ENCODE results near the gene EMP1. TPM values are rescaled to one million over a fixed set of nuclear protein-coding genes. Genes with fewer than 3 reads are reported as not detected.

The EMP1 gene
- total RNA-seq, 2 experiments from 2014 or later, result 54.4 to 57.3 TPM

- POLR2A ChIA-PET, result no interaction called here
- H3K36me3 Mint-ChIP-seq, result no peaks in the 10 kb centered on the region
- no peak for DNase-seq
- intact Hi-C loops (cut with micrococcal nuclease), result no loop called here
- CTCF ChIA-PET, result no interaction called here
- H3K9me3 Mint-ChIP-seq, result no peaks in the 10 kb centered on the region
- H3K27me3 Mint-ChIP-seq, result peaks cover 16% of the 10 kb centered on the region
- no peak overlapping the region for H3K27ac Mint-ChIP-seq
- no peak overlapping the region for H3K4me3 Mint-ChIP-seq
- H3K4me1 Mint-ChIP-seq (ENCODE audit: low read depth), result peaks cover 34% of the 10 kb centered on the region
These were observed 20.3 kb upstream of the EMP1 start for GRCh38 chr12:13176256-13176655.

DNA sequence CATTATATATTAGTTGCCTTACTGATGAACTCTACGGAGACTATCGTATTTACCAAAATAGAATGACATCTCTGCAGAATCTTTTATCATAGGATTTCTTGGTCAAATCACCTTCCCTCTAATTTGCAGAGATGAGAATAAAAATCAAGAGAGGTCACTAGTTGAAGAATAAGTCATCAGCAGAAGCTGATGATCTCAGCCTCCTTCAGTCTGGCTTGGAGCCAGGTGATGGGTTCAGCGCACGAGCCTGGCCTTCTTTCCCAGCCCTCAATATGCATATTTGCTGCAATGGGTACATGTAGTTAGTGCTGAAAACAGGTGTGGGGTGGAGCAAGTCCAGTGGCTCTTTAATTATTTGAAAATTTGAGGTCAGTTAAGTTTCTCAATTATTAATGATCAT, 19.2 kb upstream of the EMP1 start:
- Mint-ChIP-seq H3K4me3 (no peak overlapping the region), H3K27ac (no peak overlapping the region), H3K36me3 (no peaks in the 10 kb centered on the region), H3K4me1 (ENCODE audit: low read depth) (peaks cover 34% of the 10 kb centered on the region), H3K9me3 (no peaks in the 10 kb centered on the region), H3K27me3 (peaks cover 20% of the 10 kb centered on the region)
- ChIA-PET POLR2A (no interaction called here), CTCF (no interaction called here)
- intact Hi-C loops (cut with micrococcal nuclease), result no loop called here
- DNase-seq, result no peak

DNA sequence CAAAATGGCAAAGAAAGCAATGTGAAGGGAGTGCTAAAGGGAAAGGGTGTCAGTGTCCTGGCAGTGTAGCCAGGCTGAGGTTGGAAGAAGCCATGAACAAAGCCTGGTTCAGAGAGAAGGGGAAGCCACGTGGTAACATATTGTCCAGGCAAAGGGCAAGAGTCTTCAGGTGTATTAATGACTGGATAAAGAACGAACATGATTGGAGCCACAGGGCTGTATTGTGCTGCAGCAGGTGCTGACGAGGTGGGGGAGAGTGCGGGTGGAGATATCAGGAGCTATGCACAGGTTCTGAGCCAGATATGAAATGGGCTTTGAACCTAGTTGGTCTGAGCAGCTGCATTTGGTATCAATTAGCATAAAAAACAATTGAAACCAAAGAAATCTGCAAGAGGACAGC, 18.6 kb upstream of the EMP1 start:
- Mint-ChIP-seq H3K27ac (no peak overlapping the region), H3K36me3 (no peaks in the 10 kb centered on the region), H3K27me3 (peaks cover 17% of the 10 kb centered on the region), H3K4me1 (ENCODE audit: low read depth) (peaks cover 29% of the 10 kb centered on the region), H3K4me3 (no peak overlapping the region), H3K9me3 (no peaks in the 10 kb centered on the region)
- DNase-seq, result no peak
- ChIA-PET POLR2A (no interaction called here), CTCF (interaction anchor here (1.0 to 2.7 kb wide), 2 partner anchors 17 to 34 kb away, joined by 5 to 16 read pairs; no protein-coding TSS in a partner anchor)
- intact Hi-C loops (cut with micrococcal nuclease), result loop anchor here (2.0 kb wide), 1 partner anchor 13 kb away; no protein-coding TSS in a partner anchor

DNA sequence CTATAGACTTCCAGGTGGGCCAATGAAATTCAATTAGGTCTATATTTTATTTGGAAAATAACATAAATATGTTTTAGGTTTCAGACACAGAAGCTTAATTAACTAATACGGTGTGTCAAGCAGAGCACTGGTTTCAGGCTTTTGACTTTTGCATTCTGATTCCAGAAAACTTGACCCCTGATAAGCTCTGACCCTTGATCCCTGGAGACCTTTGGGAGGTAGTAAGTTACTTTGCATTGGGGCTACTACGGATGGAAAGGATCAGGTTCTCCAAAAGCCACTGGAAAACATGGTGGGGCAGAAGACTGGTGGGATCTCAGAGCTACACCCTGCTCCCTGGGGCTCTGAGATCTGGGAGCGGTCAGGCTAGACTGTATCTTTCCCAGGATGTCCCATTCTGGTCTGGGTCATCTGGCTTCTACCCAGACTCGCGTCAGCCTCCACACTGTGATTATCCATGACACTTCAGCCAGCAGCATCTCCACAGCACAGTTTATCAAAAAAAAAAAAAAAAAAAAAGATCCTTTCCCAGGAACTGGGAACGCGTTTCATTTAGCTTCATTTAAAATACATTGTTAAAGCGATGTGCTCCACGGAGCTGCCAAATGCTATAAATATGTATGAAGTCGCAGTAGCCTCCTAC, 17.8 kb upstream of the EMP1 start:
- H3K27ac Mint-ChIP-seq, result no peak overlapping the region
- ChIA-PET CTCF (interaction anchor here (0.7 to 2.7 kb wide), 3 partner anchors 18 to 1007 kb away, joined by 3 to 16 read pairs (median 5); no protein-coding TSS in a partner anchor), POLR2A (interaction anchor here (1.3 to 1.6 kb wide), 2 partner anchors 17 to 32 kb away, joined by 4 read pairs; no protein-coding TSS in a partner anchor)
- intact Hi-C loops (cut with micrococcal nuclease), result loop anchor here (2.0 kb wide), 1 partner anchor 14 kb away; no protein-coding TSS in a partner anchor
- DNase-seq, result no peak
- H3K27me3 Mint-ChIP-seq, result peaks cover 13% of the 10 kb centered on the region
- H3K9me3 Mint-ChIP-seq, result no peaks in the 10 kb centered on the region
- no peak overlapping the region for H3K4me3 Mint-ChIP-seq
- H3K4me1 Mint-ChIP-seq (ENCODE audit: low read depth), result peaks cover 21% of the 10 kb centered on the region
- no peaks in the 10 kb centered on the region for H3K36me3 Mint-ChIP-seq

DNA sequence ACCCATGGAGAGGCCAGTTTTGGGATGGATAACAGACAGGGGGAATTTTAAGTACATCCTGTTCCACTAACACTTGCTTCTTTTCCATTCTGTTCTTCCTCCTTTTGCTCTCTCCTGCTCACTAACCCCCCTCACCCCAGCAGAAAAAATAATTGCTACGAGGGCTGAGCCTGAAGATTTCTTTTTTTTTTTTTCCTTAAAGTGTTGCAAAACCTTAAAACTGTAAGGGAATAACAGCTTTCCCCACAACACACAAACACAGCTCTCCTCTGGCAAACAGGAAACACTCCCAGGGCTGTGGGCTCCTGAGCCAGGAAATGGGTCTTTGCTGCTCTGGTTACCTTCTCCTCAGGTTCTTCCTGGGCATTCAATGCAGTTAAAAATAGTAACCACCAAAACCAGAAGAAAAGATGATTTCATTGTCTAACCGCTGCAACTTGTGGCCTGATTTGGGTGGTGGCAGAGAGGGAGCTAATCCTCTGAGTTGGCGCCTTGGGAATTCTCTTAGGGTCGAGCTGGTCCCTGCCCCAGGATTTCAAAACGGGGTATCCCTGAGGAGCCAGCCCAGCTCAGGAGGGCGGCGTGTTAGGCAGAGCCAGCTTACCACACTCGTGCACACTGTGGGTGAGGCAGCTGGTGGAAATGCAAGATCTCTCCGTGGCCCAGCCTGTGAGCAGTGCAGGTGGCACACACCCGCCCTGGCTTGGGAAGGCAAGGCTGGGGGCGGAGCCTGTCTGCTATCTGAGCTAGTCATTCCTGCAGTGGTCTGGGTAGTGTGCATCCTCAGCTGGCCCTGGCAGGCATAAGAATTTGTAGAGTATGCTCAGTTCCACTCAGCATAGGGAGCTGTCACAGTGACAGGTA, 17.1 kb upstream of the EMP1 start:
- Mint-ChIP-seq H3K9me3 (no peaks in the 10 kb centered on the region), H3K27ac (peak overlapping the region; percentile 16), H3K4me3 (peak overlapping the region; percentile 30), H3K36me3 (no peaks in the 10 kb centered on the region), H3K27me3 (peaks cover 13% of the 10 kb centered on the region), H3K4me1 (ENCODE audit: low read depth) (peaks cover 16% of the 10 kb centered on the region)
- intact Hi-C loops (cut with micrococcal nuclease), result loop anchor here (2.0 kb wide), 1 partner anchor 15 kb away; no protein-coding TSS in a partner anchor
- POLR2A ChIA-PET, result interaction anchor here (1.0 to 1.6 kb wide), 5 partner anchors 16 to 78 kb away, joined by 3 to 4 read pairs (median 4); partner anchors contain the start of gene EMP1
- CTCF ChIA-PET, result interaction anchor here (0.7 to 2.7 kb wide), 6 partner anchors 14 to 1006 kb away, joined by 3 to 16 read pairs (median 4); no protein-coding TSS in a partner anchor
- peak; percentile 83 for DNase-seq

DNA sequence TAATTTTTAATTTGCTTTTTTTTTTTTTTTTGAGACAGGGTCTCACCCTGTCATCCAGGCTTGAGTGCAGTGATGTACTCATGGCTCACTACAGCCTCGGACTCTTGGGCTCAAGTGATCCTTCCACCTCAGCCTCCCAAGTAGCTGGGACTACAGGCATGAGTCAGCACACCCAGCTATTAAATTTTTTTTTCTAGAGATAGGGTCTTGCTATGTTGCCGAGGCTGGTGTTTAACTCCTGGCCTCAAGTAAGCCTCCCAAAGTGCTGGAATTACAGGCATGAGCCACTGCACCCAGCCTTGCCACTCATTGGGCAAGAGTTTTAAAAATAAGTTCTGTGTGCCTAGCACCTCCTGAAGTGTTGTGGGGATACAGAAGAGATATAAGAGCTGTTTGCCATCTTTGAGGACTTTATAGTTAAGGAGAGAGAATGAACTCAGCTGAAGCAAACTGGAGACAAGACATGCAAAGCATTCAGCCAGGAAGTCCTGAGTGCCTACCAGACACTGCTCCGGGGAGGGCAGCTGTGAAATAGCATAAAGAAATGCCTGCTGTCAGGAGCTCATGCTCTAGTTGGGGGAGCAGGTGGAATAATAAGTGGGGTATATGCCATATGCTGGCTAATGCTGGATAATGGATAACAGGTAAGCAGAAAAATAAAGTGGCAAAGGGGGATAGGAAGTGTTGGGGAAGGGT, 15.0 kb upstream of the EMP1 start:
- no peak for DNase-seq
- H3K4me1 Mint-ChIP-seq (ENCODE audit: low read depth), result peaks cover 16% of the 10 kb centered on the region
- no peaks in the 10 kb centered on the region for H3K36me3 Mint-ChIP-seq
- no peaks in the 10 kb centered on the region for H3K9me3 Mint-ChIP-seq
- no peak overlapping the region for H3K4me3 Mint-ChIP-seq
- POLR2A ChIA-PET, result no interaction called here
- intact Hi-C loops (cut with micrococcal nuclease), result no loop called here
- CTCF ChIA-PET, result no interaction called here
- H3K27me3 Mint-ChIP-seq, result peaks cover 10% of the 10 kb centered on the region
- no peak overlapping the region for H3K27ac Mint-ChIP-seq

DNA sequence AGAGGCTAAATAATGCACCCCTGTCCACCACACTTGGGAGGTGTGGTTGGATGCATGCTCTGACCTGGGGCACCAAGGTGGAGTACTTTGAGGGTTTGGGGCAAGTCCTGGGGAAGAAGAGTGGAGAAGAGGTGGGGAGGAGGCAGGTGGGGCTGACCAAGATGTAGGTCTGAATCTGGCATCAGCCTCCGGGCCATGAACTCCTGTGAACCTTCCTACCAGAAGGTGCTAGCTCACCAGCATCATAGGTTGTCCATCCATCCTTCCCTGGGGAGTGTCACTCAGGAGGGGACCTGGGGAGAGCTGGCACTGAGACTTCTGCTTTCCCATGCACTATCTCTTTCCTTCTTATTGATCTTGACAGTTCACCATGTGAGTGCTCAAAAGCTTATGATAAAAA, 13.6 kb upstream of the EMP1 start:
- no peaks in the 10 kb centered on the region for H3K9me3 Mint-ChIP-seq
- H3K27ac Mint-ChIP-seq, result no peak overlapping the region
- peaks cover 9% of the 10 kb centered on the region for H3K27me3 Mint-ChIP-seq
- H3K36me3 Mint-ChIP-seq, result no peaks in the 10 kb centered on the region
- peaks cover 16% of the 10 kb centered on the region for H3K4me1 Mint-ChIP-seq (ENCODE audit: low read depth)
- ChIA-PET POLR2A (no interaction called here), CTCF (interaction anchor here (1.6 kb wide), 1 partner anchor 29 kb away, joined by 5 read pairs; no protein-coding TSS in a partner anchor)
- H3K4me3 Mint-ChIP-seq, result no peak overlapping the region
- intact Hi-C loops (cut with micrococcal nuclease), result no loop called here
- DNase-seq, result no peak

DNA sequence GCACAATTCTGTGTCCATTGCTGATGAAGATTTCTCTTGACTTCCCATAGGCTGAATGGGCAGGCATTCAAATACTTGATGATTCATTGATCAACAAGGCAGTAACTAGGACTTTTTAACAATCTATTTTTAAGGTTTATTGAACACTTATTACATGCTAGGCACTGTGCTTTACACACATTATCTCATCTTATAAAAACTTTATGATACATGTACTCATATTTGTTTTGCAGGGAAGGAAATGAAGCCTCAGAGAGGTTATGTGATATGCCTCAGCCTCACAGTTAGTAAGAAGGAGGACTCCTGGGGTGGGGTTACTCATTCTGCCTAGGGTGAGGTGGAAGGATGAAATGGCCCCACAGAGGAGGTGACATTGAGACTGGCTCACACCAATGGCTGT, 12.9 kb upstream of the EMP1 start:
- DNase-seq, result peak; percentile 48
- H3K36me3 Mint-ChIP-seq, result no peaks in the 10 kb centered on the region
- ChIA-PET CTCF (interaction anchor here (1.6 kb wide), 1 partner anchor 29 kb away, joined by 5 read pairs; no protein-coding TSS in a partner anchor), POLR2A (no interaction called here)
- no peak overlapping the region for H3K4me3 Mint-ChIP-seq
- no peaks in the 10 kb centered on the region for H3K9me3 Mint-ChIP-seq
- intact Hi-C loops (cut with micrococcal nuclease), result no loop called here
- H3K27me3 Mint-ChIP-seq, result peaks cover 12% of the 10 kb centered on the region
- H3K27ac Mint-ChIP-seq, result no peak overlapping the region
- peaks cover 15% of the 10 kb centered on the region for H3K4me1 Mint-ChIP-seq (ENCODE audit: low read depth)

GRCh38 chr12:13186302-13186701, 10.2 kb upstream of the EMP1 start:
- CTCF ChIA-PET, result interaction anchor here (1.0 to 2.7 kb wide), 2 partner anchors 22 to 26 kb away, joined by 3 to 10 read pairs; no protein-coding TSS in a partner anchor
- Mint-ChIP-seq H3K4me1 (ENCODE audit: low read depth) (no peaks in the 10 kb centered on the region), H3K27ac (no peak overlapping the region), H3K9me3 (no peaks in the 10 kb centered on the region), H3K36me3 (no peaks in the 10 kb centered on the region), H3K4me3 (no peak overlapping the region), H3K27me3 (peaks cover 10% of the 10 kb centered on the region)
- POLR2A ChIA-PET, result no interaction called here
- intact Hi-C loops (cut with micrococcal nuclease), result no loop called here
- no peak for DNase-seq

- Mint-ChIP-seq H3K36me3 (no peaks in the 10 kb centered on the region), H3K4me1 (ENCODE audit: low read depth) (no peaks in the 10 kb centered on the region), H3K27ac (no peak overlapping the region), H3K27me3 (peaks cover 5% of the 10 kb centered on the region), H3K9me3 (no peaks in the 10 kb centered on the region), H3K4me3 (no peak overlapping the region)
- intact Hi-C loops (cut with micrococcal nuclease), result no loop called here
- DNase-seq, result no peak
- CTCF ChIA-PET, result interaction anchor here (2.7 kb wide), 1 partner anchor 25 kb away, joined by 10 read pairs; no protein-coding TSS in a partner anchor
- POLR2A ChIA-PET, result no interaction called here
These were observed 9.1 kb upstream of the EMP1 start for GRCh38 chr12:13187399-13187798.

DNA sequence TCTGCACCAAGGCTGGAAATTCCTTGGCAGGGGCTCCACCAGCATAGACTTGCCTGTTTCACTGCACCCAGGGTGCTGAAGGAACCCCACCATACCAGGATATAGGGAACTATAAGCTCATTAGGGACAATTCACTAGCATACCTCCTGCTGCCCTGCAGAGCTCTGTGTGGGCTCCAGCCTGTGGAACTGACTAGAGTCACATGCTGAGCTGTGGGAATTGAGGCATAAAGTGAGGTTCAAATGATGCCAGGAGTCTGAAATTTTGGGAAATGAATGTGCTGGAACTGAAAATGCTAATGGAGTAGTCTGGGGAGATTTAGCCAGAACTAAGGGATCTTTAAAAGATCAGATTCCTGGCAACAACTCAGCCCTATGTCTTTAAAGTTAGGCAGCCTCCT, 7.3 kb upstream of the EMP1 start:
- Mint-ChIP-seq H3K36me3 (no peaks in the 10 kb centered on the region), H3K27ac (no peak overlapping the region), H3K4me3 (no peak overlapping the region), H3K27me3 (peaks cover 3% of the 10 kb centered on the region), H3K4me1 (ENCODE audit: low read depth) (no peaks in the 10 kb centered on the region), H3K9me3 (no peaks in the 10 kb centered on the region)
- POLR2A ChIA-PET, result no interaction called here
- DNase-seq, result no peak
- CTCF ChIA-PET, result no interaction called here
- intact Hi-C loops (cut with micrococcal nuclease), result no loop called here

DNA sequence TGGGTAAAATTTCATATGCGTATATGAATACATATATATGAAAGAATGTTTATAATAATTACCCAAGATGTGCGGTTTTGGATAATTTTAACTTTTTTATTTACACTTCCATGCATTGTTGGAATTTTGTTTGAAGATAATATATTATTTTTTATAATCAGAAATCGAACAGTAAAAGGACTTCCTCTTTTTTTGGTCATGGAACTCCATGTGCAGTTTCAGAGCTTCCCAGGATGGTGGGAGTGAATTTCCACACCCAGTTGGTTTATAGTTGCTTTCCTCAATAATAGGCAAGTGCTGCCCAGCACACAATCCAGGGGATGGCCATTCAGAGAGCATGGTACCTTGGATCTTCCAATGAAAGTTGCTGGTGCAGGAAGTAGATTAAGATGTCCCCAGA, 6.3 kb upstream of the EMP1 start:
- ChIA-PET POLR2A (interaction anchor here (0.6 kb wide), 1 partner anchor 33 kb away, joined by 3 read pairs; no protein-coding TSS in a partner anchor), CTCF (interaction anchor here (4.5 kb wide), 1 partner anchor 21 kb away, joined by 23 read pairs; no protein-coding TSS in a partner anchor)

More for the DNA sequence above, 6.3 kb upstream of the EMP1 start:
- intact Hi-C loops (cut with micrococcal nuclease), result no loop called here
- Mint-ChIP-seq H3K4me3 (no peak overlapping the region), H3K9me3 (no peaks in the 10 kb centered on the region), H3K27me3 (peaks cover 3% of the 10 kb centered on the region), H3K36me3 (no peaks in the 10 kb centered on the region), H3K4me1 (ENCODE audit: low read depth) (peaks cover 5% of the 10 kb centered on the region), H3K27ac (no peak overlapping the region)
- no peak for DNase-seq

Data from activated CD4-positive, alpha-beta memory T cell treated with anti-CD3 and anti-CD28 coated beads for 36 hours (primary cell).